ENCODE results near the gene TRAF2. TPM values are rescaled to one million over a fixed set of nuclear protein-coding genes. Genes with fewer than 3 reads are reported as not detected.

Gene TRAF2
- total RNA-seq (21.5 and 23.1 TPM in 2 replicates), polyA plus RNA-seq (10.3 and 10.9 TPM in 2 replicates), polyA minus RNA-seq (8.7 and 10.9 TPM in 2 replicates), Bru-seq, nascent RNA (percentile 52 among the genes with signal in this experiment), BruChase-seq, experiment 1, labeled RNA remaining after a 6-hour chase (percentile 63 among the genes with signal in this experiment), BruChase-seq, experiment 2, labeled RNA remaining after a 2-hour chase (percentile 62 among the genes with signal in this experiment)
- polyA plus RNA-seq (2011; cell fraction: cytosol; rRNA removed) = 10.7 and 13.1 TPM in 2 replicates
- polyA plus RNA-seq (2011; cell fraction: nucleus; rRNA removed) = 20.0 and 24.5 TPM in 2 replicates
- polyA plus RNA-seq (2012) = 8.2 and 11.4 TPM in 2 replicates
- 26.5 TPM for polyA minus RNA-seq (2011; cell fraction: cytosol; rRNA and poly(A)+ RNA removed)
- polyA minus RNA-seq (2011; cell fraction: nucleus; rRNA and poly(A)+ RNA removed) = 7.7 and 9.3 TPM in 2 replicates
- long read RNA-seq, transcript TRAF2-201 (11 exons, 2,264 nt) = major isoform, 21 of 32 reads
- long read RNA-seq, partial matches to known transcripts = 7 of 32 reads
- long read RNA-seq, other reads (novel, unspliced or antisense) = 4 of 32 reads

GRCh38 chr9:136885950-136886578, at the start of gene TRAF2:
Gene TRAF2 (plus strand): TSS chr9:136886516. CDS start chr9:136898741, 12,225 bp downstream.
- Histone ChIP-seq H2AFZ (ENCODE audit: low read depth, low read length) (peak within 1 kb of the TSS; percentile 96), H4K20me1 (replicated peaks; ENCODE audit: control insufficient read depth, extremely low read depth, insufficient read depth, low read length) (no peaks in the 10 kb centered on the region), H3K9me3 (replicated peaks; ENCODE audit: control insufficient read depth, insufficient read depth, low read length) (no peaks in the 10 kb centered on the region), H3K9me1 (replicated peaks; ENCODE audit: control insufficient read depth, extremely low read depth, insufficient read depth, low read length) (no peaks in the 10 kb centered on the region), H3K9ac (replicated peaks; ENCODE audit: extremely low read depth, insufficient read depth, low read length) (peak within 1 kb of the TSS; percentile 86), H3K4me3 (replicated peaks in 1 of 3; ENCODE audit: insufficient read depth in 1 of 3, low read depth in 1 of 3, low read length in 3 of 3) (peak within 1 kb of the TSS; percentile 62 to 87 (median 85)), H3K27ac (ENCODE audit: insufficient read depth, low read depth, low read length) (peak within 1 kb of the TSS; percentile 56), H3K27me3 (ENCODE audit: control insufficient read depth in 2 of 2, insufficient read depth in 2 of 2, low read length in 2 of 2) (no peaks in the 10 kb centered on the region), H3K4me1 (ENCODE audit: control insufficient read depth, extremely low read depth, insufficient read depth, low read length) (peaks cover 14% of the 10 kb centered on the region), H3K36me3 (ENCODE audit: control insufficient read depth in 2 of 2, extremely low read depth in 1 of 2, insufficient read depth in 2 of 2, low read length in 2 of 2) (no peaks in the 10 kb centered on the region), H3K4me2 (ENCODE audit: insufficient read depth, low read length) (peak within 1 kb of the TSS; percentile 88), H3K79me2 (ENCODE audit: control insufficient read depth, insufficient read depth, low read length) (peaks cover 44% of the 10 kb centered on the region)
- no TSS peak for BruUV-seq (replicated peaks)
- intact Hi-C loops (cut with micrococcal nuclease) (loop anchor here (1.0 to 5.0 kb wide), 3 partner anchors 37 to 94 kb away; partner anchors contain the start of genes FBXW5, PHPT1 and TMEM141), dilution Hi-C loops (cut with MboI; ENCODE audit: extremely low pct_ligation_motif_present, low sequenced_read_pairs) (no loop called here)
- CTCF ChIA-PET = interaction anchor here (0.6 to 1.0 kb wide), 6 partner anchors 20 to 150 kb away, joined by 3 to 4 read pairs (median 3); partner anchors contain the start of gene EDF1
- POLR2A ChIA-PET = no interaction called here
- FAIRE-seq (peak; percentile 97), DNase-seq (ENCODE audit: low read depth, low spot score) (peak; percentile 100)
- no peak for TF ChIP-seq FOS (IDR thresholded peaks at IDR 0.05; ENCODE audit: borderline replicate concordance, insufficient read depth, low read length)
- TF ChIP-seq GATA2 (IDR thresholded peaks at IDR 0.05; ENCODE audit: insufficient read depth, insufficient read length, low read depth, low read length) = no peak
- peak; percentile 47 for TF ChIP-seq POLR2A (IDR thresholded peaks at IDR 0.05; ENCODE audit: low read depth, low read length)
- TF ChIP-seq MAX (IDR thresholded peaks at IDR 0.05; ENCODE audit: insufficient read depth, insufficient read length) = no peak
- TF ChIP-seq EZH2 (IDR thresholded peaks at IDR 0.05; ENCODE audit: borderline replicate concordance, low read depth, low read length, severe bottlenecking) = no peak
